H1 (cell line): Measurements from ENCODE around the gene WNT11. TPM values are rescaled to one million over a fixed set of nuclear protein-coding genes. Genes with fewer than 3 reads are reported as not detected.

Experiments used
- RAD21 ChIP-seq, 2 experiments: IDR thresholded peaks in 1 of 2; conservative IDR thresholded peaks in 1 of 2; 2 replicates each; pipeline ENCODE4 v1.6.1; 2011; ENCODE audit warnings: low read depth in 2 of 2, low read length in 2 of 2, improper control_type of control experiment in 1 of 2, inconsistent platforms in 1 of 2, mild to moderate bottlenecking in 1 of 2, moderate library complexity in 1 of 2
- polyA plus RNA-seq, 7 experiments: library from polyadenylated mRNA; depleted of rRNA in 3 of 7; stranded (reverse) in 5 of 7; unstranded in 2 of 7; fragments of >200 nt in 5 of 7; fragments of 200-250 nt in 2 of 7; gene quantifications; 1 replicate in 5 of 7; 2 replicates in 1 of 7; 4 replicates in 1 of 7; pipeline versions ENCODE4 v1.2.1 to v1.2.3, GENCODE V29; 2011 to 2013; ENCODE audit warnings: missing spikeins in 2 of 7, mixed read lengths in 2 of 7
- total RNA-seq: library from RNA; stranded (reverse); fragmentation: NEBNext Ultra II Directional; extraction: Animal tissue kit (Norgen Biotek cat#: 25700); gene quantifications from 2 replicates; pipeline ENCODE4 v1.2.1, GENCODE V29; 2021
- TF ChIP-seq, protein P1 (sequence below): IDR thresholded peaks from 2 replicates; pipeline ENCODE4 v1.6.1; 2012; ENCODE audit warnings: inconsistent platforms

Gene WNT11
- total and polyA plus RNA-seq, 2 of the 8 experiments (the other 6 are each of a cell fraction or from before 2014, with no cell fraction given), result 0.11 to 0.45 TPM

- no peak for TF ChIP-seq RAD21 (IDR thresholded peaks at IDR 0.05 in 1 of 2, conservative IDR thresholded peaks at IDR 0.05 in 1 of 2; ENCODE audit: low read depth in 2 of 2, low read length in 2 of 2)
- TF ChIP-seq, protein P1, sequence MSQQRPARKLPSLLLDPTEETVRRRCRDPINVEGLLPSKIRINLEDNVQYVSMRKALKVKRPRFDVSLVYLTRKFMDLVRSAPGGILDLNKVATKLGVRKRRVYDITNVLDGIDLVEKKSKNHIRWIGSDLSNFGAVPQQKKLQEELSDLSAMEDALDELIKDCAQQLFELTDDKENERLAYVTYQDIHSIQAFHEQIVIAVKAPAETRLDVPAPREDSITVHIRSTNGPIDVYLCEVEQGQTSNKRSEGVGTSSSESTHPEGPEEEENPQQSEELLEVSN, result no peak
- TF ChIP-seq, all 59 proteins: peak for 0
These were observed 12.9 kb upstream of the WNT11 start (continued) for GRCh38 chr11:76219243-76219642.
